ENCODE measurements around the gene DEPDC5. TPM values are rescaled to one million over a fixed set of nuclear protein-coding genes. Genes with fewer than 3 reads are reported as not detected.

The DEPDC5 gene
- total and polyA plus RNA-seq, 7 donors, result 8.4 to 21.3 (median 12.9) TPM

DNA sequence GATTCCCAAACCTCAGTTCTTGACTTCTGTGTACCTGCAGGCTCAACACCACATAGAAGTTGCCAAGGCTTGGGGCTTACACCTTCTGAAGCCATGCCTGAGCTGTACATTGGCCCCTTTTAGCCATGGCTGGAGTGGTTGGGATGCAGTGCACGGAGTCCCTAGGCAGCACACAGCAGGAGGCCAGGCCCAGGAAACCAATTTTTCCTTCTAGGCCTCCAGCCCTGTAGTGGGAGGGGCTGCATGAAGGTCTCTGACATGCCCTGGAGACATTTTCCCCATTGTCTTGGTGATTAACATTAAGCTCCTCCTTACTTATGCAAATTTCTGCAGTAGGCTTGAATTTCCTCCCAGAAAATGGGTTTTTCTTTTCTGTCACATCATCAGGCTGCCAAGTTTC, 94.6 kb downstream of the DEPDC5 start:
- intact Hi-C loops (cut with DNase I), result no loop called here
- Histone ChIP-seq H3K27ac (no peak overlapping the region), H3K4me3 (no peak overlapping the region), H3K4me1 (no peaks in the 10 kb centered on the region), H3K9me3 (no peaks in the 10 kb centered on the region), H3K36me3 (peaks cover 11 to 94% (median 34%) of the 10 kb centered on the region in 4 donors), H3K27me3 (no peaks in the 10 kb centered on the region)
- 97 to 100% methylated on average over 1 of the region's 1 CpG for WGBS, 2 donors
- no peak for DNase-seq
- no peak for TF ChIP-seq POLR2AphosphoS5 (IDR thresholded peaks at IDR 0.05)
- TF ChIP-seq POLR2A (IDR thresholded peaks at IDR 0.05), result no peak
- TF ChIP-seq, protein P1, sequence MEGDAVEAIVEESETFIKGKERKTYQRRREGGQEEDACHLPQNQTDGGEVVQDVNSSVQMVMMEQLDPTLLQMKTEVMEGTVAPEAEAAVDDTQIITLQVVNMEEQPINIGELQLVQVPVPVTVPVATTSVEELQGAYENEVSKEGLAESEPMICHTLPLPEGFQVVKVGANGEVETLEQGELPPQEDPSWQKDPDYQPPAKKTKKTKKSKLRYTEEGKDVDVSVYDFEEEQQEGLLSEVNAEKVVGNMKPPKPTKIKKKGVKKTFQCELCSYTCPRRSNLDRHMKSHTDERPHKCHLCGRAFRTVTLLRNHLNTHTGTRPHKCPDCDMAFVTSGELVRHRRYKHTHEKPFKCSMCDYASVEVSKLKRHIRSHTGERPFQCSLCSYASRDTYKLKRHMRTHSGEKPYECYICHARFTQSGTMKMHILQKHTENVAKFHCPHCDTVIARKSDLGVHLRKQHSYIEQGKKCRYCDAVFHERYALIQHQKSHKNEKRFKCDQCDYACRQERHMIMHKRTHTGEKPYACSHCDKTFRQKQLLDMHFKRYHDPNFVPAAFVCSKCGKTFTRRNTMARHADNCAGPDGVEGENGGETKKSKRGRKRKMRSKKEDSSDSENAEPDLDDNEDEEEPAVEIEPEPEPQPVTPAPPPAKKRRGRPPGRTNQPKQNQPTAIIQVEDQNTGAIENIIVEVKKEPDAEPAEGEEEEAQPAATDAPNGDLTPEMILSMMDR (IDR thresholded peaks at IDR 0.05), result no peak
- TF ChIP-seq EP300 (IDR thresholded peaks at IDR 0.05), result no peak

DNA sequence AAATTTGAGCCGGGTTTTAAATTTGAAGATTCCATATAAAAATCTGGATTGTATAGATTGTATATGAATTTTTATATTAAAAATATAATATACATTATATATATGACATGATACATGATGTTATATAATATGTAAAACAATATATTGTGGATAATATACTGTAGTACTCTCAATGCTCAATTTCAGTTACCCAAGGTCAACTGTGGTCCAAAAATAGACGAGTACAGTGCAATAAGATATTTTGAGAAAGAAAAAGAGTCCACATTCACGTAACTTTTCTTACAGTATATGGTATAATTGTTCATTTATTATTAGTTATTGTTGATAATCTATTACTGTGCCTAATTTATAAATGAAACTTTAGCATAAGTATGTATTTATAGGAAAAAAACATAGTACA, 96.3 kb downstream of the DEPDC5 start:
- H3K36me3 ChIP-seq, result peaks cover 11 to 96% (median 28%) of the 10 kb centered on the region in 4 donors

DNA sequence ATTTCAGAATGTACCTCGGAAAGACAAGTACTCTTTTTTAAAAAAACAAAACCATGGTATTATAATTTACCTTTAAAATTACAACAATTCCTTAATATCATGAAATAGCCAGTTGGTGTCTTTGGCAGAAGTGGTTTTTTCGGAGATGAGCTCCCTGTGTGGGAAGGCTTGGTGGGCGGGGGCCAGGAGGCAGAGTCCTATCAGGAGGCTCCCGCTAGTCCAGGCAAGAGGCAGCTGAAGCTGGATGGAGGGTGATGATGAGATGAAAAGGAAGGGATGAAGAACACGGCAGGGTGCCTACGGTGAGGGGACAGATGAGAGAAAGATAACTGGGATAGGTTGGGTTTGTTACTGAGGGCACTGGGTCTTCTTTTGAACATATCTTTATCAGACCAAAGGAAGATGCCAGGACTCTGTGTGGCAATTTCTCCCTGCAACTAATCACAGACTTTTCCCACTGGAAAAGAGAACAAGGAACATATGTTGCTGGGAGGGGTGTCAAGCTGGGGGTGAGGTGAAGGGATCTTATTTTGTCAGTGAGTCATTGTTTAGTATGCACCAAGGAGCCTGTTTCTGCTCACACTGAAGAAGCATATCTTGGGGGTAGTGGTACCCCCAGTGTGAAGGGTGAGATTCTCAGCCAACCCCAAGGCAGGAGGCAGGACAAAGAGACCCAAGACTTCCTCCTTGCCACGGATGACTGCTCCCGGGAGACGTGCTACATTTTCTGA, 99.0 kb downstream of the DEPDC5 start:
- H3K9me3 ChIP-seq, result no peaks in the 10 kb centered on the region

More for the DNA sequence above, 96.3 kb downstream of the DEPDC5 start:
- Histone ChIP-seq H3K9me3 (no peaks in the 10 kb centered on the region), H3K27me3 (no peaks in the 10 kb centered on the region), H3K4me3 (no peak overlapping the region), H3K4me1 (no peaks in the 10 kb centered on the region), H3K27ac (no peak overlapping the region)
- intact Hi-C loops (cut with DNase I), result no loop called here
- TF ChIP-seq POLR2AphosphoS5 (IDR thresholded peaks at IDR 0.05) (no peak), POLR2A (IDR thresholded peaks at IDR 0.05) (no peak), EP300 (IDR thresholded peaks at IDR 0.05) (no peak)
- TF ChIP-seq, protein P1 (IDR thresholded peaks at IDR 0.05), result no peak
- 93 to 95% methylated on average over 3 of the region's 3 CpGs for WGBS, 2 donors
- no peak for DNase-seq

DNA sequence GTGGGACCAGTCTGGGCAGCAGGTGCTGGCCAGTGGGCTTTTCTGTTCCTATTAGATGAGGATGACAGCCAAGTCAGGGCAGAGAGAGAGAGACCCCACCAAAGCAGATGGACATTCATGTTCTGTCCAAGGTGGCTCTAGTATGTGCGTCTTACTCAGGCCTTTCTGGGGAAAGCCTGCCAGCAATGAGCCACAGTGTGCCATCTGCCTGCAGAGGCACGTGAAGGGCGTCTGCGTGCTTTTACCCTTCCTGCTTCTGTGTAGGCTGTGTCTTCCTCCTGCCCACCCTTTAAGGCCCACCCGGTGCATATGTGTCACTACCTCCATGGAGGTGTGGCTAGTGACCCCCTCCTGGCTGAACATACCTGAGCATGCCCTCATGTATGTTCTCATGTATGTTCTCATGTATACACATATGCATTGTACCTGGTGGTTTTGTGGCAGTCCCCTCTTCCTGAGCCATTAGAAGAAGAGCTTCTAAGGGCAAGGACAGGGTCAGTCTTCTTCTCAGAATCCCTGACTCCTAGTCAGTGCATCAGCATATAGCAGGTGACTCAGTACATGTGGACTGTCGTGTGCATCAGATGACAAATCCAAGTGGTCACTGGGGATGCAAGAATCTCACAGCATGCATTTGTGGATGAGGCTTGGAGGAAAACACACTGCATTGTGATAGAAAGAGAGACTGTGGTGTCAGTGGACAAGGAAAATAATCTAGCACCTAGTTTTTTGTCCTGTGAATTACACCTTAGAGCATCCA, 100.1 kb downstream of the DEPDC5 start:
- Histone ChIP-seq H3K27ac (no peak overlapping the region), H3K9me3 (no peaks in the 10 kb centered on the region), H3K4me1 (no peaks in the 10 kb centered on the region), H3K27me3 (no peaks in the 10 kb centered on the region), H3K4me3 (no peak overlapping the region), H3K36me3 (peaks cover 0 to 80% (median 12%) of the 10 kb centered on the region in 4 donors)
- DNase-seq, result no peak
- 91 to 96% methylated on average over 6 of the region's 6 CpGs for WGBS, 2 donors
- intact Hi-C loops (cut with DNase I), result no loop called here
- no peak for TF ChIP-seq POLR2A (IDR thresholded peaks at IDR 0.05)
- TF ChIP-seq EP300 (IDR thresholded peaks at IDR 0.05), result no peak
- no peak for TF ChIP-seq POLR2AphosphoS5 (IDR thresholded peaks at IDR 0.05)
- TF ChIP-seq, protein P1 (IDR thresholded peaks at IDR 0.05), result no peak

More for the DNA sequence above, 99.0 kb downstream of the DEPDC5 start:
- Histone ChIP-seq H3K27me3 (no peaks in the 10 kb centered on the region), H3K27ac (no peak overlapping the region), H3K36me3 (peaks cover under 1 to 86% (median 21%) of the 10 kb centered on the region in 4 donors), H3K4me3 (no peak overlapping the region), H3K4me1 (no peaks in the 10 kb centered on the region)
- TF ChIP-seq, protein P1 (IDR thresholded peaks at IDR 0.05), result no peak
- TF ChIP-seq POLR2A (IDR thresholded peaks at IDR 0.05), result no peak
- no peak for TF ChIP-seq EP300 (IDR thresholded peaks at IDR 0.05)
- no peak for TF ChIP-seq POLR2AphosphoS5 (IDR thresholded peaks at IDR 0.05)
- WGBS, 2 donors, result 94 to 95% methylated on average over 9 of the region's 9 CpGs
- intact Hi-C loops (cut with DNase I), result no loop called here
- DNase-seq, result no peak

All from sigmoid colon (tissue), 7 donors.